Ishikawa (cell line): Measurements from ENCODE around the gene HLA-DOA.

ENCODE experiments used
- CEBPB ChIP-seq: IDR thresholded peaks from 2 replicates; pipeline ENCODE4 v1.6.1; 2012
- CREB1 ChIP-seq: IDR thresholded peaks from 2 replicates; pipeline ENCODE4 v1.6.1; 2012; ENCODE audit warnings: low read depth
- EGR1 ChIP-seq: IDR thresholded peaks from 2 replicates; pipeline ENCODE4 v1.6.1; 2012
- EP300 ChIP-seq: IDR thresholded peaks from 2 replicates; pipeline ENCODE4 v1.6.1; 2012; ENCODE audit warnings: borderline replicate concordance
- FOXM1 ChIP-seq: IDR thresholded peaks from 2 replicates; pipeline ENCODE4 v1.6.1; 2012; ENCODE audit warnings: low read depth, borderline replicate concordance
- MAX ChIP-seq: IDR thresholded peaks from 2 replicates; pipeline ENCODE4 v1.6.1; 2012
- NFIC ChIP-seq: IDR thresholded peaks from 2 replicates; pipeline ENCODE4 v1.6.1; 2012
- RAD21 ChIP-seq: IDR thresholded peaks from 2 replicates; pipeline ENCODE4 v1.6.1; 2012; ENCODE audit warnings: low read depth
- REST ChIP-seq: IDR thresholded peaks from 2 replicates; pipeline ENCODE4 v1.6.1; 2012; ENCODE audit warnings: low read depth, mild to moderate bottlenecking
- TAF1 ChIP-seq: IDR thresholded peaks from 2 replicates; pipeline ENCODE4 v1.6.1; 2012; ENCODE audit warnings: low read depth, mild to moderate bottlenecking
- TCF12 ChIP-seq: IDR thresholded peaks from 2 replicates; pipeline ENCODE4 v1.6.1; 2012; ENCODE audit warnings: low read depth
- TEAD4 ChIP-seq: IDR thresholded peaks from 2 replicates; pipeline ENCODE4 v1.6.1; 2012
- USF1 ChIP-seq: IDR thresholded peaks from 2 replicates; pipeline ENCODE4 v1.6.1; 2012
- YY1 ChIP-seq: IDR thresholded peaks from 2 replicates; pipeline ENCODE4 v1.6.1; 2012; ENCODE audit warnings: low read depth
- ZBTB7A ChIP-seq: IDR thresholded peaks from 2 replicates; pipeline ENCODE4 v1.6.1; 2012; ENCODE audit warnings: low read depth

Gene HLA-DOA

GRCh38 chr6:32967151-32968091, 42.0 kb downstream of the HLA-DOA start:
- TF ChIP-seq ZBTB7A (no peak), EGR1 (no peak), TAF1 (no peak), MAX (no peak), TCF12 (no peak)

GRCh38 chr6:32964776-32965175, 44.6 kb downstream of the HLA-DOA start:
- TF ChIP-seq YY1, result no peak
- no peak for TF ChIP-seq MAX
- no peak for TF ChIP-seq REST
- no peak for TF ChIP-seq NFIC
- no peak for TF ChIP-seq EP300
- no peak for TF ChIP-seq RAD21
- no peak for TF ChIP-seq EGR1
- no peak for TF ChIP-seq CREB1
- no peak for TF ChIP-seq ZBTB7A
- no peak for TF ChIP-seq TAF1
- no peak for TF ChIP-seq CEBPB
- no peak for TF ChIP-seq USF1
- no peak for TF ChIP-seq FOXM1
- TF ChIP-seq TCF12, result no peak
- no peak for TF ChIP-seq TEAD4

GRCh38 chr6:32963866-32964265, 45.5 kb downstream of the HLA-DOA start:
- TF ChIP-seq FOXM1 (no peak), REST (no peak), CEBPB (no peak), USF1 (no peak), TAF1 (no peak), TCF12 (no peak), TEAD4 (no peak), EP300 (no peak), RAD21 (no peak), EGR1 (no peak), NFIC (no peak), ZBTB7A (no peak), CREB1 (no peak), YY1 (no peak), MAX (no peak)

- no peak for TF ChIP-seq ZBTB7A
Measured at GRCh38 chr6:32962213-32962826, 47.1 kb downstream of the HLA-DOA start.

GRCh38 chr6:32960563-32960962, 48.8 kb downstream of the HLA-DOA start:
- TF ChIP-seq REST, result no peak
- TF ChIP-seq MAX, result no peak
- no peak for TF ChIP-seq EGR1
- TF ChIP-seq TCF12, result no peak
- TF ChIP-seq ZBTB7A, result no peak
- no peak for TF ChIP-seq TAF1
- no peak for TF ChIP-seq FOXM1
- no peak for TF ChIP-seq YY1
